Amygdala (tissue), 56 donors: ENCODE data around the gene ITGA11.

Experiments used
- DNase-seq, 56 donors: peaks; one replicate each; lab custom pipeline; 2025; lab: John Stamatoyannopoulos, UW

The ITGA11 gene

DNA sequence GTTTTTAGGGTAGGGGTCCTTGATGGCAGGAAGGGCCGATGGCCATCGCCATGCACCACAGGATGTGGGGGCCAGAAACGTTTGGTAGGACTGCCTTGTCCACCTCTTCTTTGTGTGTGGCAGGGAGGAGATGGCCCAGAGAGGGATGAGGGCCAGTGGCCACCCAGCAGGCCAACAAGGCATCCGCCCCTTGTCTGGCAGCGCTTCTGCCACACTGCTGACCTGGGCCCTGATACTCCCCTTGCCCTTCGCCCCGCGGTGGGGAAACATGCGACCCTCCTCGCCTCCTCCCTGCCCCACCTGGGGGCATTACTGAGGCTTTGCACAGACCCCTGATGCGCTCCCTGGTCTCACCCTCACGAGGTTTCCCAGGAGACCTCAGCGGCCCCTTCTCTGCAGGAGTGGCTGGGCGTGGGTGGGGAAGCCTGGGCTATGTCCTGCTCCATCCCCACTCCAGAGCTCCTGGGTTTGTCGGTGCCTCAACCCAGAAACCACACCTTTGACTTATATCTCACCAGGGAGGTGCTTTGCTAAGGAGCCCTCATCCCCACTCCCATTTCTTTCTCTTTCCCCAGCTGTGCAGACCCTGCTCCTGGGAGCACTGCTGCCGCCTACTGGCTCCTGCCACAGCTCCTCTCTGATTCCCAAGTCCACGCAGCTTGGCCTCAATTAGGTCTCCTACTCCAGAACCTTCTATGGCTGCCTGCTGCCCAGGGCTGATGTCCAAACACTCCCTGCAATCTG lies 115.7 kb downstream of the ITGA11 start:
- no peak for DNase-seq

DNA sequence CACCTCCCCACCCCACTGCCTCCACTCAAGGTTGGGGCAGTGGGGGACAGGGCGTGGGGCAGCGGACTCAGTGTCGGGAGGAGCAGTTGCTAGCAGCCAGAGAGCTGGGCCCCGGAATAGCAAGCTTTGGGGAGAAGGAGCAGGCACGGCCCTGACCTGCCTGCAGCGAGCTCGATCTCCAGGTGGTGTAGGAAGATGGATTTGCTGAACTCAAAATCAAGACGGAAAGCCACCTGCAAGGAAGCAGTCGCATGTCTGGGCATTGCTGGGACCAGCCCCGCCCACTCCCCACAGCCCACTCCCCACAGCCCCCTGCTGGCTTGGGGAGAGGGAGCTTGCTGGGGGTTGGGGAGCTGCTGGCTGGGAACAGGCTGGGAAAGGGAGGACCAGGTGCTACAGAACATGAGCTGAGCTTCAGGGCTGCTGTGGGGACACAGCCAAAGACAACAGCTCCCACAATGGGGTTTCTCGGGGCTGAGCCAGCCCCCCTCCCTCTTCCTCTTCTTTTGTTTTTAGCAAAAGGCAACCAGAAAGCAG lies 116.4 kb downstream of the ITGA11 start:
- DNase-seq: no peak

DNA sequence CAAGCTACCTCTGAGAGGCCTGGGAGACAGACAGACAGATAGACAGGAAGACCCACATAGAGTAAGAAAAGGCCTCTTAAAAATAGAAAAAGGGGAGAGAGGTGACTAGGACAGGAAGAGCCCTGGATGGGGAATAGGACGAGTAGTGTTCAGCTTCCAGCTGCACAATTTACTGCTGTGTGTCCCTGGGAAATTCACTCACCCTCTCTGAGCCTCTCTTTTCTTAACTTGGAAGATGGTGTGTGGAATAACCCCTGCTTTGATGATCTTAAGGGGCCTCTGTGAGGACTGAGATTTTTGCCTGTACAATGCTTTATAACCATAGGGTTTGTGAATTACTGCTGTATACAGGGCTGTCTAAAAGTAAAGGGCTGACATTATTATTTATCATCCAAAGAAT lies 116.9 kb downstream of the ITGA11 start:
- DNase-seq: no peak

DNA sequence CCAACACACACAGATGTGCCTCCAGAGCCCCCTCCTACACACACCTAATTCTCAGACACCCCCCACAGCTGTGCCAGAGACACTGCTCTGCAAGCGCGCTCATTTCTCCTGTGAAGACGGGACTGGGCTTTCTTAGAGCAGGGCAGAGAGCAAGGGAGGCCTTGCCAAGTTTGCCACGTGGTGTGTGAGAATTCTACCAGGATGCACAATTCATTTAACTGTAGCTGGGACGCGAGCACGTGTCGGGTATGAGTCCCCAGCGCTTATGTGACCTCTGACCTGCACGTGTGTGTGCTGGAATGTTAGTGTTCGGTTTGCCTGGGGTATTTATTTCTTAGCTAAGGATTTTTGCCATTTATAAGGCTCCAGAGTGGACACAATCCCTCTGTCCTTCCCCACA lies 117.4 kb downstream of the ITGA11 start:
- DNase-seq: peak in 2 of 56 donors; percentile 12 to 14

DNA sequence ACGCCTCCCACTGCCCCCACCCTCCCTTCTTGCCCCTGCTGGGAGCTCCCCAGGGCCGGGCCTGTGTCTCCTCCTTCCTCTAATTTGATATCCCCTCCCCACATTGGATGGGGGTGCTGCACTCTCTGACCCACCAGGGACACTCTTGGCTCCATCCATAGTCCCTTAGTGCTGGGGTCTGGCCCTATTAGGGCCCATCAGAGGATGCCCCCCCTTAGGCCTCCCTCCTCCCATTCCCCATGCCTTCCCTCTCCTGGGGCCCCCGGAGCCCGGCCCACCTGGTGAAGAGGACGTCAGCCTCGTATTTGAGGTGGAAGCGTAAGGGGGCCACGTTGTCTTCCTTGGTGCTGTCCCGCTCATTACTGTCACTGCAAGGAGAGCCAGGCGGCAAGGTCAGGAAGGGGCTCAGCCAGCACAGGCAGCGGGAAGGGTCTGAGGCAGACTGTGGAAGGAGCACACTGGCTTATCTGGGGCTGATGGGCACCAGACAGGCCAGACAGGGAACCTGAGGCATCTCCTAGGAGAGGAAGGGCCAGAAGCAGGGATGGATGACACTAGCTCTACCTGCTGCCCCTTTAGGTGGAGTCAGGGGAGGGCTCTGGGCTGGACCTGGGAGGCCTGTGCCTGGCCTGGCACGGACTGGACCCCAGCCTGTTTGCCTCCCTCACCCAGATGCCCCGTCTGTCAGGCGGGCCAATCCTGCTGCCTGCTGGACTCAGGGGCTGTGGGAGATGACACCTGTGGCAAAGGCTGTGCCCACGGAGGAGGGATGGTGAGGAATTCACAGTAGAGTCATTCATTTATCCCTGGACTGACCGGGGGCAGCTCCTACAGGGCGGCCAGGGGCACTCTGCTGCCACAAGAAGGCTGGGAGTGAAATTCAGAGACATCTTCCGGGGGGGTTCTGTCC lies 118.2 kb downstream of the ITGA11 start:
- DNase-seq: no peak

DNA sequence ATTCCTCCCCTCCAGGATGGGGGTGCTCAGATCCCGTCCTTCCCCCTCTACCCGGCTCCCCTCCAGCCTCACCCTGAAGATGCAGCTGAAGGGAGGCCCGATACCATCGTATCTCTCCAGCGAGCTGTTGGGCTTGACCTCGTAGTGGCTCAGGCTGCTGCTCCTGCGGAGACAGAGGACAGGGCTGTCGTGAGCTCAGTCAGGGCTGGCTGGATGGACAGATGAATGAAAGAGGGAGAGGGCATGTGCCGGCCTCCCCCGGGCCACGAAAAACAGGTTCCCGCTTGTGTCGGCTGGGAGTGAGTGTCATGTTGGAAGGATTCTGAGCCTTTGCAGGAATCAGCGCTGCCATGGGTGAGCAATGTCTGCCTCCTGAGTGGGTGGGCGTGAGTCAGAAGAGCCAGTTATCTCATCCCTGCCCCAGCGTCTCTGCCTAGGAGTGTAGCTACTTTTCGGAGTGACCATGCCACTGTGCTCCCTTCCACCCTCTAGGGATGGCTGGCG lies 119.2 kb downstream of the ITGA11 start:
- DNase-seq: no peak

DNA sequence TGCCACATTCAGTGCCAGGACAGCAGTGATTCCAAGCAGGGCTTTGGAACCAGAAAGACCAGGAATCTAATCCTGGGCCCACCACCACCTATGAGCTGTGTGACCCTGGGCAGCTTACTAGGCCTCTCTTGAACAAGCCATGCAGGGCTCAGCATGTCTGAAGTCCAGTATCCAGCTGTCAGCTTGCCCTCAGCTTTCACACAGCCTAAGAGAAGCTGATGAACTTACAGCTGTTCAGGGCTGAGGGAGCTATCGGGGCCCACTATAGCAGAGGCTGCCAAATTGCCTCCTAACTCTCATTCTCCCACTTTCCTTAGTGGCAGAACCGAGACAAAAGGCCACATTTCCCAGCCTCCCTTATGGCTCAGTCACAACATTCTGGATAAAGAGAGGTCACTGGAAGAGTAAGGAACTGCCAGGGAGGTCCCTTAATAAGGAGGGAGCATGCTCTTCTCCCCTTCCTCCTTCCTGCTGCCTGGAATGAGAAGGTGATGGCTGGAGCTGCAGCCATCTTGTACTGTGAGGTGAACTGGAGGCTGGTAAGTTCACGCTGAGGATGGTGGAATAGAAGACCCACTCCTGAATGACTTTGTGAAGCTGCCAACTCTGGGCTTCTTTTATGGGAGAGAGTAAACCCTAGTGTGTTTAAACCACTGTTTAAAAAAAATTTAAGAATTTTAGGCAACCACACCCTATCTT lies 120.0 kb downstream of the ITGA11 start:
- no peak for DNase-seq

DNA sequence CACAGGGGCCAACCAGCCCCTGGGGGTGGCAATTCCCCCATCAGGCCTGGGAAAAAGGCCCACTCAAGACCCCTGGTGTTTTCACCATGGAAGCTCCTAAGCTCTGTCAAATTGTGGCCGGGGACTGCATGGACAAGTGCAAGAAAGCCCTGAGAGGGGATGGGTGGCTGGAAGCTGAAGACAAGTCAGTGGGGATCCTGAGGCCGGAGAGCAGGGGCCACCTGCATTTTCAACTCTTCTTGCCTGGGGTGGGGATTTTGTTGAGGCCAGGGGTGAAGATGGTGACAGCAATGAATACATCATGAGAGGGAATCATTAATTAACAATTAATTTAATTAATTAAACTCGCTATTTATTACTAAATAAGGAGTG lies 120.5 kb downstream of the ITGA11 start:
- no peak for DNase-seq

DNA sequence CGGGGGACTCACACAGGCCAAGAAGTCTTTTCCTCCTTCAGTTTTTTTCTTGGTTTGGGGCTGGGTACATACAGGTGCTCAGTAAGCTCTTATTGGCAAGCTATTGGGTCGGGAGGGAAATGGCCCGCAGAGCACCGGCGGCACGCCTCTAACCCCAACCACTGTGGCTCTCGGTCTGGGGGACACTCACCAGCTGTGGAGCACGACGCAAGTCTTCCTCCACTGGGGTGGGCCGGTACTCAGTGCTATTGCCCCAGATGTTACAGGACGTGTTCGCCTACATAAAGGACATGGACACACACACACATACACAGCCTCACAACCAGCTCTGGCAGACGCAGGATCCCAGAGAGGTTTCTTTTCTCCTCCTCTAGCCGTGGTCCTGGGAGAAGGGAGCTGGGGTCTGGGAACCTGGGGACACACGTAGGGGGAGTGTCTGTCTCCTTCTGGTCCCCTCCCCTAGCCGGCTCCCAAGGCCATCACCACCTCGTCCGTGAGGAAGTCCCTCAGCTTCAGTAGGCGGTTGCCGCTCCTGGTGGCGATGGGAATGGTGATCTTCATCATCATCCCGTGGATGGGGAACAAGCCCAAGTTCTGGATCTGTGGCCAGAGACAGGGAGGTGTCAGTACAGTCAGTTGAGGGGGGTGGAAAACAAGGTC lies 121.0 kb downstream of the ITGA11 start:
- DNase-seq: no peak

DNA sequence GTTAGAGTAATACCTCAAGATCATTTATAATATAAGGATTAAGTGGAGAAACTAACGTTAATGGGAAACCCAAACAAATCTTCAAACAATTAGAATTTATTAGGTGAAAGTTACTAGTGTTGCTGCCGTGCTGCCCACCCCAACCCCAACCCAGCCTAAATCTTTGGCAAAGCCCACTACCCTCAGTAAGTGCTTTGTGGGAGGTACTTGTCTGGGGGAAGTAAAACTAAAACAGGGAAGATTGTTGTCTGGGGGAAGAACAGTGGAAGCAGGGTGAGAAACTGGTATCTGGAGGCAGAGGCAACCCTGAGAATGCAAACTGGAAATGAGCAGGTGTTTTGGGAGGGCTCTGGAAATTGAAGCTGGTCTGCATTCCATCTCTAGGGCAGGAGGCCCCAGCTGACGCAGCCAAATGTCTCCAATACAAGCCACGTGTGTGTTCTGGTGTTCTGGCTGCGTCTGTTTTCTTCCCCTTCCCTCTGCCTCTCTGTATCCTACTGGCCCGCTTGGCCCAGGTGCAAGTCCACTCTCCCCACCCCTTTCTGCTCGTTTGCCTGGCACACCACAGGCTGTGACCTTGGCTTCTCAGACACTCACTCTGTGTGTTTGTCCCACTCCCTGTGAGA lies 121.7 kb downstream of the ITGA11 start:
- peak in 1 of 56 donors; percentile 13 for DNase-seq

DNA sequence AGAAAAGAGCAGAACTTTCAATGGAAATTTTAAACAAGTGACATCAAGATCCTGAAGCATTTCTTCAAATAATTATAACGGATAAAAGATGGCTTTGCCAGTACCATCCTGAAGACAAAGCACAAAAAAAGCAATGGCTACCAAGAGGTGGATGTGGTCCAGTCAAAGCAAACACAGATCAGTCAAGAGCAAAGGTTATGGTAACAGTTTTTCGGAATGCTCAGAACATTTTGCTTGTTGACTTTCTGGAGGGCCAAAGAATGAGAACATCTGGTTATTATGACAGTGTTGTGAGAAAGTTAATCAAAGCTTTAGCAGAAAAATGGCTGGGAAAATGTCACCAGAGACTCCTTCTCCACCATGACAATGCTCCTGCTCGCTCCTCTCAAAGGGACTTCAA lies 122.9 kb downstream of the ITGA11 start:
- DNase-seq: no peak

DNA sequence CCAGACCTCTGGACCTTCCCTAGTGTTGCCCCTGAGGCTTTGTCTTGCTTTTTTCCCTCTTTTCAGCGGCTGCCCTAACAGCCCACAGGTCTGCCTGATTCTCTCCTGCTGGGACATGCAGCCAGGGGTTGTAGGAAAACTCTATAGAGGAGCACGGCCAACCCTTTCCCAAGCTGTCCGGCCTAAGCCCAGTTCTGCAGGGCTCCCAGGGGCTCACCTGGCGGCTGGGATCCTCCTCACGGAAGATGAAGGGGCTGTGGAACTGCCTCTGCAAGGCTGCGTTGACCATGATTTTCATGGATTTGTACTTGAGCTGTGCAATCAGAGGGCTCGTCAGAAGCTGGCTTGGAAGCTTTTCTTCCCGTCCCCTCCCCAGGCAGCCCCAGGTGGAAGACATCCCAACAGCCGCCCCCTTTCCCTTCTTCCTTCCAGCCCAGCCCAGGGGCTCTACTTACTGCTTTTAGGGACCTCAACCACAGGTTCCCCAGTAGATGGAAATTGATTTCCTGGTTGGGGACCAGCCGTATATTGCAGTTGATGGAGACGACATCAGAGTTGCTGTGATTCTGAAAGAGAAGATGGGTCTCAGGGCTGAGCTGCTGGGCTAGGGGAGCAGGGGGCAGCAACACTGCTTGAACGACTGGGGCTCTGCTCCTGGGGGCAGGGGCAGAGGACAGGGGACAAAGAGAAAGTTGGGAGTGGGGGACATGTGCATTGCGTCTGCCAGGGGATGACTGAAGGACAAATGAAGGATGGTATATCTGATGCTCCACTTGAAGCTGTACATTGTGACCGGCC lies 124.6 kb downstream of the ITGA11 start:
- no peak for DNase-seq

DNA sequence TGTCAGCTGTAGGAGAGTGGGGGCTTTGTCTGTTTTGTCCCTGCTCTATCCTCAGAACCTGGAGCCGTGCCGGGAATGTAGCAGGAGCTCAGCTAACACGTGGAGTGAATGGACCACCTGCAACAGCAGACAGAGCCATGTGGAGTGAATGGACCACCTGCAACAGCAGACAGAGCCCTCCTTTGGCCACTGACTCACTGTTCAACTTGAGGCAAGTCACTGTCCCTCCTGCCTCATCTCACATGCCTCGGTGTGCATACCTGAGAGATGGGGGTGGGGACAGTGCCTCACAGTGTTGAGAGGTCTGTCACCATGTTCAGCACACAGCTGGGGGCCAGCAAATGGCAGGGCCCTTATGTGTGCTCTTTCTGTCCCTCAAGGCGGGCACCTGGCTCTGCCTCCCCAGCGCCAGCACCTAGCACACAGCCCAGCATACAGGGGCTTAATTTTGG lies 126.5 kb downstream of the ITGA11 start:
- DNase-seq: no peak

DNA sequence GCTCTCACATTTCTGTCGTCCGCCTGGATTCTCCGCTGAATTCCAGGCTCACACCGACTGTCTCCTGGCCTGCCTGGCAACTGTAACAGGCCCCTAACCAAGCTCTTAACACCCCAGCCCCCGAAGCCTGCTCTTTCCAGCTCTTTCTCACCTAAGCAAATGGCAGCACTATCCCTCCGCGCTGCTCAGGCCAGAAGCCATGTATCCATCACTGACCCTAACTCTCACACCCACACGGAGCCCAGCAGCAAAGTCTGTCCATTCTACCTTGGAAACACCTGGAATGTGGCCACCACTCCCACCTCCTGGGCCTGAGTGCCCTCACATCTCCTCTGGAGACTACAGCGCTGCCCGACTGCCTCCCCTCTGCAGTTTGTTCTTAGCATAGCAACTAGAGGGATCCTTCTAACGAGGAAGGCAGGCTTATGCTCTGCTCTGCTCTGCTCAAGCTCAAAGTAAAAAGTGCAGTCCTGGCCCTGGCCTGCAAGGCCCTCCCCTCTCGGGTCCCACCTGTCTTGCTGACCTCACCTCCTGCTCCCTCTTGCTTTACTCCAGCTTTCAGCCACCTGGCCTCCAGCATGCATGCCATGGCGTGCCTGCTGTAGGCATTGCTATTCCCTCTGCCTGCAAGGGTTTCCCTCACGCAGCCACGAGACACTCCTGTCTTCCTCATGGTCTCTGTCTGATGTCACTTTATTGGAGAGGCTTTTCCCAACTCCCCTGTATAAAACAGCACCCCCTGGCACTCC lies 127.2 kb downstream of the ITGA11 start:
- no peak for DNase-seq

DNA sequence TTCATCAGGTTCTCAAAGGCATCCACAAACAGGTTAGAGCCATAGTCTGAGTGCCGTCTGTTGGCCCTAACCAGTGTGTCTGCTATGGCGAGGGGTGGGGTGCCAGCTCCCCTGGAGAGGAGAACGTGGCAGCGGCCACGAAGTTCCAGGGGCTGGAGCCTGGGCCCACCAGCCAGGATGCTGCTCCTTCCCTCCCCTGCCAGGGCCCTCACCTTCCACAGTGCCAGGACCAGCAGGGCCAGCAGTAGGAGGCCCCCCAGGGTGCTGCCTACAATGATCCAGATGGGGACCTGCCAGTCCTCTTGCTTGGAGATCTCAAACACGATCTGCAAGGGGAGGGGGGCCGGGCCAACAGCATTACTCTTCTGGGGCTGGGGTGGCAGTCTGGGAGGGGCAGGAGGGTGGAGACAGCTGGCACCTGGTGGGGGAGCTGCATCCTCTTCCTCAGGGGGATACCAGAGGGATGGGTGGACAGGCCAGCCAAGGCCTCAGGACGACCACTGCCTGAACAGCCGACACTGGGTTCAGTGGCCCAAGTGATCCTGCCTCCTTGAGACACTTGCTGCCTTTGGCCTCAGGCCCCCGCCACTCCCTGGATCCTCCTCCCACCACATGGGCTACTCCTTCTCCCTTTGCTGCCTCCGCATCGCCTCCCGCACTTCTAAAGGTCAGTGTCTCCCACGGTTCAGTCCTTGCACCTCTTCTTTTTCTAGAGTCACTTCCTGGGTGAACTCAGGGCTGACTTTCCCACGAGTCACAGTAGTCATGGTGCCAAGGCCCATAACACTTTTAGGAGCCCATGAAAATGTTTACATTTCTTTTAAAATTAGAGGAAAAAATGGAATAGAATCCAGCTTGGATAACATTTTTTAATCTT lies 128.2 kb downstream of the ITGA11 start:
- no peak for DNase-seq

DNA sequence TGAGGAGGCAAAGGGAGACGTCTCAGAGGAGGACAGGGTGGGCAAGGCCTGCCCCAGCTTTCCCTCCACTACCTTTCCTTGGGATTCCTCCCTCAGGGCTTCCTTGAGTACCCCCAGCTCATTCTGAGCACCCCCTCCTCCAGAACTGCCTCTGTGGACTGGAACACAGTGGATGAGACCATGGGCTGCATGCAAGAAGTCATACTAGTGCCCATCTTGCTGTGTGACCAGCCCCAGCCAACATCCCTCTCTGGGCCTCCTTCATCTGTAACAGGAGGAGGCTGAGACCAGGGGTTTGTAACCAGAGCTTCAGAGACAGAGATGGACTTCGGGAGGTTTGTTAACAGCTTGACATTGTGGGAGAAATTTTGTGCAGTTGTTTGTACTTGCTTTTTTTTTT lies 128.8 kb downstream of the ITGA11 start:
- no peak for DNase-seq

DNA sequence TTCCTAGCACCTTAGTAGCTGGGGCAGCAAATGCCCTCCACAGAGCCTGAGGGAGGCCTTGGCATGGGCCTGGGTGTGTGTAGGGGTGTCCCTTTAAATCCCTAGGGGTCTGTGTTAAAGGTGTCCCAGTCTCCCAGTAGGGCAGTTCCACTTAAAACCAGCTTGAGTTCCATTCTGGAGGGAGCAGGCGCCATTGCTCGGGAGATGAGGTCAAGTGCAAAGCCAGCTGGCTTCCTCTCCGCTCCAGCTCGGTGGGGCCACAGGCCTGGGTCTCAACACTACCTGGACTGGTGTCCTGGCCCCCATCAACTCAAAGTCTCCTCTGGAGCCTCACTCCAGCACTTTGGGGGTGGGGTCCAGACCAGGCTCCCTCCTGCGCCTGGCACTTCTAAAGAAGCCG lies 129.2 kb downstream of the ITGA11 start:
- no peak for DNase-seq
